ENCODE results near the gene CFAP53.
"Not testable (repeated sequence)": the region's sequence is repeated elsewhere in the genome, so short reads cannot be mapped to it uniquely, and the experiment has no call there.

CFAP53 gene

GRCh38 chr18:50266248-50266704 lies at the start of gene CFAP53:
TSS of gene CFAP53 (minus strand) at chr18:50266495. CDS start at chr18:50266404, 91 bp downstream.
- H3K9me3 Mint-ChIP-seq, result no peaks in the 10 kb centered on the region
- peak within 1 kb of the TSS; percentile 78 for H3K27ac Mint-ChIP-seq
- H3K4me3 Mint-ChIP-seq, result peak within 1 kb of the TSS; percentile 91
- no peaks in the 10 kb centered on the region for H3K36me3 Mint-ChIP-seq
- H3K27me3 Mint-ChIP-seq, result no peaks in the 10 kb centered on the region
- H3K4me1 Mint-ChIP-seq, result peaks cover 24% of the 10 kb centered on the region

GRCh38 chr18:50315100-50315871 lies 49.0 kb upstream of the CFAP53 start:
- peaks cover 6% of the 10 kb centered on the region for H3K4me1 Mint-ChIP-seq
- no peaks in the 10 kb centered on the region for H3K36me3 Mint-ChIP-seq
- H3K9me3 Mint-ChIP-seq, result no peaks in the 10 kb centered on the region
- H3K4me3 Mint-ChIP-seq, result no peak overlapping the region
- peaks cover 2% of the 10 kb centered on the region for H3K27me3 Mint-ChIP-seq
- H3K27ac Mint-ChIP-seq, result no peak overlapping the region

- Mint-ChIP-seq H3K27ac (no peak overlapping the region), H3K4me3 (no peak overlapping the region), H3K27me3 (peaks cover 2% of the 10 kb centered on the region), H3K36me3 (no peaks in the 10 kb centered on the region), H3K9me3 (no peaks in the 10 kb centered on the region), H3K4me1 (no peaks in the 10 kb centered on the region)
Measured at GRCh38 chr18:50313873-50314460, 47.7 kb upstream of the CFAP53 start.

GRCh38 chr18:50313031-50313607 lies 46.8 kb upstream of the CFAP53 start:
- Mint-ChIP-seq H3K4me1 (no peaks in the 10 kb centered on the region), H3K27ac (no peak overlapping the region), H3K4me3 (no peak overlapping the region), H3K9me3 (no peaks in the 10 kb centered on the region), H3K27me3 (peaks cover 2% of the 10 kb centered on the region), H3K36me3 (no peaks in the 10 kb centered on the region)

- Mint-ChIP-seq H3K9me3 (no peaks in the 10 kb centered on the region), H3K27ac (no peak overlapping the region), H3K27me3 (peaks cover 2% of the 10 kb centered on the region), H3K4me3 (no peak overlapping the region), H3K36me3 (no peaks in the 10 kb centered on the region), H3K4me1 (peaks cover 6% of the 10 kb centered on the region)
Measured at GRCh38 chr18:50312296-50313030, 46.2 kb upstream of the CFAP53 start.

GRCh38 chr18:50311650-50312049 lies 45.4 kb upstream of the CFAP53 start:
- peaks cover 2% of the 10 kb centered on the region for H3K27me3 Mint-ChIP-seq
- no peak overlapping the region for H3K27ac Mint-ChIP-seq
- peaks cover 13% of the 10 kb centered on the region for H3K4me1 Mint-ChIP-seq
- H3K36me3 Mint-ChIP-seq, result no peaks in the 10 kb centered on the region
- H3K4me3 Mint-ChIP-seq, result no peak overlapping the region
- no peaks in the 10 kb centered on the region for H3K9me3 Mint-ChIP-seq

- Mint-ChIP-seq H3K36me3 (no peaks in the 10 kb centered on the region), H3K27ac (no peak overlapping the region), H3K9me3 (peaks cover 3% of the 10 kb centered on the region)
Measured at GRCh38 chr18:50310080-50310479, 43.8 kb upstream of the CFAP53 start.

GRCh38 chr18:50308851-50309250 lies 42.6 kb upstream of the CFAP53 start:
- H3K36me3 Mint-ChIP-seq, H3K9me3 Mint-ChIP-seq, H3K27me3 Mint-ChIP-seq, H3K4me3 Mint-ChIP-seq, H3K27ac Mint-ChIP-seq: not testable (repeated sequence)
- H3K4me1 Mint-ChIP-seq, result peaks cover 13% of the 10 kb centered on the region

More at GRCh38 chr18:50310080-50310479, 43.8 kb upstream of the CFAP53 start:
- Mint-ChIP-seq H3K4me3 (no peak overlapping the region), H3K27me3 (peaks cover 3% of the 10 kb centered on the region), H3K4me1 (peaks cover 13% of the 10 kb centered on the region)

- no peaks in the 10 kb centered on the region for H3K36me3 Mint-ChIP-seq
- H3K4me3 Mint-ChIP-seq, result peak overlapping the region; percentile 96
- H3K27me3 Mint-ChIP-seq, result peaks cover 3% of the 10 kb centered on the region
- peaks cover 13% of the 10 kb centered on the region for H3K4me1 Mint-ChIP-seq
- peak overlapping the region; percentile 73 for H3K27ac Mint-ChIP-seq
- peaks cover 4% of the 10 kb centered on the region for H3K9me3 Mint-ChIP-seq
Measured at GRCh38 chr18:50307738-50308470, 41.6 kb upstream of the CFAP53 start.

GRCh38 chr18:50307400-50307737 lies 41.1 kb upstream of the CFAP53 start:
- Mint-ChIP-seq H3K4me3 (peak overlapping the region; percentile 96), H3K4me1 (peaks cover 13% of the 10 kb centered on the region), H3K36me3 (no peaks in the 10 kb centered on the region), H3K27me3 (peaks cover 3% of the 10 kb centered on the region), H3K9me3 (peaks cover 4% of the 10 kb centered on the region), H3K27ac (peak overlapping the region; percentile 73)

- Mint-ChIP-seq H3K9me3 (peaks cover 4% of the 10 kb centered on the region), H3K27ac (no peak overlapping the region), H3K36me3 (no peaks in the 10 kb centered on the region), H3K4me1 (peaks cover 13% of the 10 kb centered on the region), H3K4me3 (peak overlapping the region; percentile 82), H3K27me3 (peaks cover 3% of the 10 kb centered on the region)
Measured at GRCh38 chr18:50306944-50307343, 40.6 kb upstream of the CFAP53 start.

- H3K4me3 Mint-ChIP-seq, result no peak overlapping the region
- H3K27ac Mint-ChIP-seq, result no peak overlapping the region
- no peaks in the 10 kb centered on the region for H3K36me3 Mint-ChIP-seq
- peaks cover 4% of the 10 kb centered on the region for H3K9me3 Mint-ChIP-seq
- H3K27me3 Mint-ChIP-seq, result peaks cover 9% of the 10 kb centered on the region
- peaks cover 9% of the 10 kb centered on the region for H3K4me1 Mint-ChIP-seq
Measured at GRCh38 chr18:50301074-50301473, 34.8 kb upstream of the CFAP53 start.

GRCh38 chr18:50299626-50300388 lies 33.5 kb upstream of the CFAP53 start:
- Mint-ChIP-seq H3K4me3 (peak overlapping the region; percentile 19), H3K27ac (no peak overlapping the region), H3K4me1 (peaks cover 9% of the 10 kb centered on the region), H3K9me3 (no peaks in the 10 kb centered on the region), H3K27me3 (peaks cover 6% of the 10 kb centered on the region), H3K36me3 (no peaks in the 10 kb centered on the region)

GRCh38 chr18:50298443-50299284 lies 32.4 kb upstream of the CFAP53 start:
- no peaks in the 10 kb centered on the region for H3K36me3 Mint-ChIP-seq
- peaks cover 6% of the 10 kb centered on the region for H3K27me3 Mint-ChIP-seq
- peak overlapping the region; percentile 87 for H3K4me3 Mint-ChIP-seq
- H3K27ac Mint-ChIP-seq, result no peak overlapping the region
- peaks cover 9% of the 10 kb centered on the region for H3K4me1 Mint-ChIP-seq
- H3K9me3 Mint-ChIP-seq, result no peaks in the 10 kb centered on the region
